Measurements from ENCODE around the gene DELE1. TPM values are rescaled to one million over a fixed set of nuclear protein-coding genes. Genes with fewer than 3 reads are reported as not detected.

The DELE1 gene
- total RNA-seq, 1 experiment from 2014 or later: 81.5 TPM

DNA sequence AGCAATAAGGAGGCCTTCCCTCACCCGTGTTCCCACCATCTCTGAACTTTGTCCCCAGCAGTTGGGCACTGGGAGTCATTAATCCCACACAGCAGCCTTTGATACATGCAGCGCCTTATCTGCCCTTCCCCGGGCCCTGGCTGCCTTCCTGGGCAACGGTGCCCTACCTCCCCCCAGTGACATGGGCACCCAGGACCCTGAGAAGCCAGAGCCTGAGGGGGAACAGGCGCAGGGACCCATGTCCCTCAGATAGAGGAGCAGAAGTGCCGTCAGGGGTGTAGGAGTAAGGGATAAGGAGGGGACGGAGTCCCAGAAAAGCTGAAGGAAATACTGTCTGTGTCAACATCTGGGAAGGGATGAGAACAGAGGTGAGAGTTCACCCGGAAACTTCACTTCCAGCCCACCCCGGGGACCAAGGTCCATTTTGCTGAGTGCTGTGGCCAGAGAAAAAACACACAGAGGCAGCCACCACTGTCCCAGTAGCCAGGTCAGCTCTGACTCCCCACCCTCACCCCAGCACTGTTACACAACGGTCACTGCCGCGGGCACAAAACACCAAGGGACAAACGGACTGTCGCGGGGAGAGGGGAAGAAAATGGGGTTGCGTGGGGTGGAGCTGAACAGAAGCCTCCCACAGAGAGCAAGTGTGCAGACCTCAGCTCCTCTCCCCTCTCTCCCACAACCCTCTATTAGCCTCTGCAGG lies 49.3 kb upstream of the DELE1 start:
- H3K4me1 Mint-ChIP-seq: peaks cover 66% of the 10 kb centered on the region
- no peaks in the 10 kb centered on the region for H3K27me3 Mint-ChIP-seq (ENCODE audit: low read depth)

GRCh38 chr5:141875022-141875740 lies 48.5 kb upstream of the DELE1 start:
- H3K4me3 Mint-ChIP-seq: peak overlapping the region; percentile 76
- ChIA-PET POLR2A (interaction anchor here (0.6 to 7.1 kb wide), 12 partner anchors 20 to 698 kb away, joined by 3 to 66 read pairs (median 4); no protein-coding TSS in a partner anchor), CTCF (interaction anchor here (0.5 to 10.0 kb wide), 14 partner anchors 21 to 211 kb away, joined by 3 to 406 read pairs (median 4); no protein-coding TSS in a partner anchor)
- ATAC-seq (no peak; the same call in 1 of the 2 replicates), DNase-seq (ENCODE audit: low spot score) (no peak)
- H3K4me1 Mint-ChIP-seq: peaks cover 68% of the 10 kb centered on the region
- H3K9me3 Mint-ChIP-seq: no peaks in the 10 kb centered on the region
- TF ChIP-seq, protein P1, sequence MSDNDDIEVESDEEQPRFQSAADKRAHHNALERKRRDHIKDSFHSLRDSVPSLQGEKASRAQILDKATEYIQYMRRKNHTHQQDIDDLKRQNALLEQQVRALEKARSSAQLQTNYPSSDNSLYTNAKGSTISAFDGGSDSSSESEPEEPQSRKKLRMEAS (CRISPR knock-in tag; IDR thresholded peaks at IDR 0.05): no peak
- TF ChIP-seq, protein P2, sequence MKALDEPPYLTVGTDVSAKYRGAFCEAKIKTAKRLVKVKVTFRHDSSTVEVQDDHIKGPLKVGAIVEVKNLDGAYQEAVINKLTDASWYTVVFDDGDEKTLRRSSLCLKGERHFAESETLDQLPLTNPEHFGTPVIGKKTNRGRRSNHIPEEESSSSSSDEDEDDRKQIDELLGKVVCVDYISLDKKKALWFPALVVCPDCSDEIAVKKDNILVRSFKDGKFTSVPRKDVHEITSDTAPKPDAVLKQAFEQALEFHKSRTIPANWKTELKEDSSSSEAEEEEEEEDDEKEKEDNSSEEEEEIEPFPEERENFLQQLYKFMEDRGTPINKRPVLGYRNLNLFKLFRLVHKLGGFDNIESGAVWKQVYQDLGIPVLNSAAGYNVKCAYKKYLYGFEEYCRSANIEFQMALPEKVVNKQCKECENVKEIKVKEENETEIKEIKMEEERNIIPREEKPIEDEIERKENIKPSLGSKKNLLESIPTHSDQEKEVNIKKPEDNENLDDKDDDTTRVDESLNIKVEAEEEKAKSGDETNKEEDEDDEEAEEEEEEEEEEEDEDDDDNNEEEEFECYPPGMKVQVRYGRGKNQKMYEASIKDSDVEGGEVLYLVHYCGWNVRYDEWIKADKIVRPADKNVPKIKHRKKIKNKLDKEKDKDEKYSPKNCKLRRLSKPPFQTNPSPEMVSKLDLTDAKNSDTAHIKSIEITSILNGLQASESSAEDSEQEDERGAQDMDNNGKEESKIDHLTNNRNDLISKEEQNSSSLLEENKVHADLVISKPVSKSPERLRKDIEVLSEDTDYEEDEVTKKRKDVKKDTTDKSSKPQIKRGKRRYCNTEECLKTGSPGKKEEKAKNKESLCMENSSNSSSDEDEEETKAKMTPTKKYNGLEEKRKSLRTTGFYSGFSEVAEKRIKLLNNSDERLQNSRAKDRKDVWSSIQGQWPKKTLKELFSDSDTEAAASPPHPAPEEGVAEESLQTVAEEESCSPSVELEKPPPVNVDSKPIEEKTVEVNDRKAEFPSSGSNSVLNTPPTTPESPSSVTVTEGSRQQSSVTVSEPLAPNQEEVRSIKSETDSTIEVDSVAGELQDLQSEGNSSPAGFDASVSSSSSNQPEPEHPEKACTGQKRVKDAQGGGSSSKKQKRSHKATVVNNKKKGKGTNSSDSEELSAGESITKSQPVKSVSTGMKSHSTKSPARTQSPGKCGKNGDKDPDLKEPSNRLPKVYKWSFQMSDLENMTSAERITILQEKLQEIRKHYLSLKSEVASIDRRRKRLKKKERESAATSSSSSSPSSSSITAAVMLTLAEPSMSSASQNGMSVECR (CRISPR knock-in tag; IDR thresholded peaks at IDR 0.05; ENCODE audit: borderline replicate concordance): peak; percentile 8; the same call in 1 of the 2 replicates
- H3K27ac Mint-ChIP-seq: peak overlapping the region; percentile 58
- peaks cover 8% of the 10 kb centered on the region; the same call in 1 of the 2 replicates for H3K36me3 Mint-ChIP-seq
- H3K27me3 Mint-ChIP-seq (ENCODE audit: low read depth): peaks cover 2% of the 10 kb centered on the region; the same call in 1 of the 2 replicates

More for the DNA sequence above, 49.3 kb upstream of the DELE1 start:
- POLR2A ChIA-PET: interaction anchor here (0.7 to 7.1 kb wide), 5 partner anchors 25 to 59 kb away, joined by 3 to 66 read pairs (median 19); no protein-coding TSS in a partner anchor
- CTCF ChIA-PET: interaction anchor here (1.3 to 10.0 kb wide), 6 partner anchors 29 to 210 kb away, joined by 4 to 406 read pairs (median 9); no protein-coding TSS in a partner anchor
- H3K4me3 Mint-ChIP-seq: peak overlapping the region; percentile 76
- no peak for DNase-seq (ENCODE audit: low spot score)
- H3K36me3 Mint-ChIP-seq: peaks cover 13% of the 10 kb centered on the region
- TF ChIP-seq ZNF317 (CRISPR knock-in tag; IDR thresholded peaks at IDR 0.05; ENCODE audit: borderline replicate concordance, low read depth) (no peak), ZNF396 (CRISPR knock-in tag; IDR thresholded peaks at IDR 0.05; ENCODE audit: borderline replicate concordance) (no peak), ZNF416 (CRISPR knock-in tag; IDR thresholded peaks at IDR 0.05) (0 out of 2 replicates have a peak, but pooled peaks have one; percentile 14)
- TF ChIP-seq, protein P3, sequence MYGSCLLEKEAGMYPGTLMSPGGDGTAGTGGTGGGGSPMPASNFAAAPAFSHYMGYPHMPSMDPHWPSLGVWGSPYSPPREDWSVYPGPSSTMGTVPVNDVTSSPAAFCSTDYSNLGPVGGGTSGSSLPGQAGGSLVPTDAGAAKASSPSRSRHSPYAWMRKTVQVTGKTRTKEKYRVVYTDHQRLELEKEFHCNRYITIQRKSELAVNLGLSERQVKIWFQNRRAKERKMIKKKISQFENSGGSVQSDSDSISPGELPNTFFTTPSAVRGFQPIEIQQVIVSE (CRISPR knock-in tag; IDR thresholded peaks at IDR 0.05; ENCODE audit: borderline replicate concordance): no peak
- no peaks in the 10 kb centered on the region for H3K9me3 Mint-ChIP-seq
- H3K27ac Mint-ChIP-seq: peak overlapping the region; percentile 98
- no peak for ATAC-seq

DNA sequence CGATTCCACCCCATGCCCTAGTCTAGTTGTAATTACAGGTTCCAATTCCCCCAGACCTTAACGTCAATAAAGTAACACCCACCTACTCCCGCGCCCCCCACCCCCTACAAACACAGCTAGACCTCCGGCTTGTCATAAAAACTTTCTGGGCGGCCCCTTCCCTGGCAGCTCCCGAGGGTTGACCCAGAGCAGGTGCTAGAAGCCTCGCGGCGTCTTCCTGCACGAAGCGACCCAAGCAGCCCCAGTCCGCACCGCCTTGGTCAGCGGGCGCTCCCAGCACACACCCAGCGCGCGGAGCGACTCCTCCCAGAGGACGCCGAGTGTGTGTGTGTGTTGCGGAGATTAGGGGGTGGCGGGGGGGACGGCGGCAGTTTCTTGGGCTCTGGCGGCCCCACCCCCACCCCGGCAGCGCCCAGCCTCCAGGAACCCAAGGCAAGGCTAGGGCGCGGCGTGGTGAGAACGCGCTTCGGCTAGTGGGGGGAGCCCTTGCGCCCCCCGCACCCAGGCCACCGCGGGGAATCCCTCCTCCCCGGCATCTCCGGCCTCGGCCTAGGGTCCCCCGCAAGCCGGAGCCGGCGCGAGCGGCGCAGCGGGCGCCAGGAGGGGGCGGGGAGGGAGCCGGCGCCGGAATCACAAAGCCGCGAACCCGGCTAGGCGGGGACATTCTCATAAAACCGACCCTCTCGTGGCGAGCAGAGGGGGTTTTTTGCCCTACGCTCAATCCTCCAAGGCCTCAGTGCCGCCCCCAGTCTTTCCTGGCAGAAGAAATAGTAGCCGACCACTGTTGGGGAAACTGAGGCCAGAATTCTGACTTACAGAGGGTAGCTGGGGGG lies 47.7 kb upstream of the DELE1 start:
- ChIA-PET POLR2A (interaction anchor here (0.6 to 7.1 kb wide), 13 partner anchors 20 to 697 kb away, joined by 3 to 66 read pairs (median 4); partner anchors contain the start of gene DELE1), CTCF (interaction anchor here (0.6 to 10.0 kb wide), 17 partner anchors 17 to 212 kb away, joined by 3 to 406 read pairs (median 4); no protein-coding TSS in a partner anchor)
- H3K27ac Mint-ChIP-seq: peak overlapping the region; percentile 58; the same call in 1 of the 2 replicates
- peak; percentile 65 for DNase-seq (ENCODE audit: low spot score)
- peak overlapping the region; percentile 95 for H3K4me3 Mint-ChIP-seq
- H3K27me3 Mint-ChIP-seq (ENCODE audit: low read depth): peaks cover 2% of the 10 kb centered on the region; the same call in 1 of the 2 replicates
- H3K9me3 Mint-ChIP-seq: no peaks in the 10 kb centered on the region
- H3K4me1 Mint-ChIP-seq: peaks cover 68% of the 10 kb centered on the region
- H3K36me3 Mint-ChIP-seq: peaks cover 8% of the 10 kb centered on the region; the same call in 1 of the 2 replicates
- peak; percentile 8 for ATAC-seq
- TF ChIP-seq RELA (CRISPR knock-in tag; IDR thresholded peaks at IDR 0.05; ENCODE audit: borderline replicate concordance) (no peak; the same call in 1 of the 2 replicates), FOXJ3 (CRISPR knock-in tag; IDR thresholded peaks at IDR 0.05; ENCODE audit: borderline replicate concordance) (no peak), USF1 (CRISPR knock-in tag; IDR thresholded peaks at IDR 0.05) (no peak)
- TF ChIP-seq, protein P2 (CRISPR knock-in tag; IDR thresholded peaks at IDR 0.05; ENCODE audit: borderline replicate concordance): no peak; the same call in 1 of the 2 replicates
- TF ChIP-seq, protein P4, sequence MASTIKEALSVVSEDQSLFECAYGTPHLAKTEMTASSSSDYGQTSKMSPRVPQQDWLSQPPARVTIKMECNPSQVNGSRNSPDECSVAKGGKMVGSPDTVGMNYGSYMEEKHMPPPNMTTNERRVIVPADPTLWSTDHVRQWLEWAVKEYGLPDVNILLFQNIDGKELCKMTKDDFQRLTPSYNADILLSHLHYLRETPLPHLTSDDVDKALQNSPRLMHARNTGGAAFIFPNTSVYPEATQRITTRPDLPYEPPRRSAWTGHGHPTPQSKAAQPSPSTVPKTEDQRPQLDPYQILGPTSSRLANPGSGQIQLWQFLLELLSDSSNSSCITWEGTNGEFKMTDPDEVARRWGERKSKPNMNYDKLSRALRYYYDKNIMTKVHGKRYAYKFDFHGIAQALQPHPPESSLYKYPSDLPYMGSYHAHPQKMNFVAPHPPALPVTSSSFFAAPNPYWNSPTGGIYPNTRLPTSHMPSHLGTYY (CRISPR knock-in tag; IDR thresholded peaks at IDR 0.05): no peak
- TF ChIP-seq, protein P1 (CRISPR knock-in tag; IDR thresholded peaks at IDR 0.05): peak; percentile 59; the same call in 1 of the 2 replicates
